NB4 (cell line): Measurements from ENCODE around the gene SURF4.

ENCODE experiments used
- CTCF ChIP-seq: IDR thresholded peaks from one replicate; pipeline ENCODE4 v1.5.1; 2012; ENCODE audit warnings: low read depth, low read length
- POLR2A ChIP-seq: IDR thresholded peaks from 2 replicates; pipeline ENCODE4 v1.6.1; 2011; ENCODE audit warnings: mild to moderate bottlenecking; ENCODE audit not compliant: insufficient read length; ENCODE audit errors: extremely low read depth

- no peak for TF ChIP-seq CTCF
- TF ChIP-seq POLR2A, result no peak
Observed at GRCh38 chr9:133333566-133333965, 42.3 kb downstream of the SURF4 start.
